Endothelial cell (in vitro differentiated cells): ENCODE data around the gene DIS3L2. TPM values are rescaled to one million over a fixed set of nuclear protein-coding genes. Genes with fewer than 3 reads are reported as not detected.

Source experiments
- DNase-seq: peaks from one replicate; pipeline ENCODE4 v3.0.0; 2021; ENCODE audit warnings: low spot score
- H3K27ac Mint-ChIP-seq: one replicate; pipeline ENCODE4 v1.8.0; 2021; ENCODE audit warnings: mixed read lengths, inconsistent platforms; ENCODE audit not compliant: unreplicated experiment
- H3K27me3 Mint-ChIP-seq: one replicate; pipeline ENCODE4 v1.8.0; 2021; ENCODE audit warnings: mild to moderate bottlenecking, moderate library complexity, mixed read lengths, inconsistent platforms; ENCODE audit not compliant: unreplicated experiment
- H3K36me3 Mint-ChIP-seq: one replicate; pipeline ENCODE4 v1.8.0; 2021; ENCODE audit warnings: mild to moderate bottlenecking, low read depth, mixed read lengths, inconsistent platforms; ENCODE audit not compliant: unreplicated experiment
- H3K4me1 Mint-ChIP-seq: one replicate; pipeline ENCODE4 v1.8.0; 2021; ENCODE audit warnings: mild to moderate bottlenecking, mixed read lengths, inconsistent platforms; ENCODE audit not compliant: unreplicated experiment
- H3K4me3 Mint-ChIP-seq: one replicate; pipeline ENCODE4 v1.8.0; 2021; ENCODE audit warnings: mild to moderate bottlenecking, mixed read lengths, inconsistent platforms; ENCODE audit not compliant: unreplicated experiment
- H3K9me3 Mint-ChIP-seq: one replicate; pipeline ENCODE4 v1.8.0; 2021; ENCODE audit warnings: mixed read lengths, inconsistent platforms; ENCODE audit not compliant: unreplicated experiment
- CTCF ChIP-seq: fragments of 200-600 bp; sonication (generic); IDR thresholded peaks from one replicate; pipeline ENCODE4 v1.5.0; 2021; ENCODE audit warnings: antibody characterized with exemption; ENCODE audit not compliant: unreplicated experiment
- total RNA-seq: library from RNA; stranded (reverse); fragmentation: NEBNext Ultra II Directional; extraction: Animal tissue kit (Norgen Biotek cat#: 25700); gene quantifications from one replicate; pipeline ENCODE4 v1.2.1, GENCODE V29; 2021; ENCODE audit not compliant: unreplicated experiment

DIS3L2 gene
- total RNA-seq, 1 donor from 2014 or later, result 42.1 TPM

GRCh38 chr2:232058063-232058877 lies 96.8 kb downstream of the DIS3L2 start:
- TF ChIP-seq CTCF, result no peak
- Mint-ChIP-seq H3K9me3 (no peaks in the 10 kb centered on the region), H3K4me3 (no peak overlapping the region)

GRCh38 chr2:232058931-232059330 lies 97.4 kb downstream of the DIS3L2 start:
- peaks cover 2% of the 10 kb centered on the region for H3K27me3 Mint-ChIP-seq
- H3K9me3 Mint-ChIP-seq, result no peaks in the 10 kb centered on the region
- no peaks in the 10 kb centered on the region for H3K36me3 Mint-ChIP-seq
- DNase-seq, result no peak
- H3K27ac Mint-ChIP-seq, result no peak overlapping the region
- peaks cover 22% of the 10 kb centered on the region for H3K4me1 Mint-ChIP-seq
- H3K4me3 Mint-ChIP-seq, result no peak overlapping the region
- TF ChIP-seq CTCF, result no peak

More at GRCh38 chr2:232058063-232058877, 96.8 kb downstream of the DIS3L2 start:
- H3K36me3 Mint-ChIP-seq, result no peaks in the 10 kb centered on the region
- peaks cover 2% of the 10 kb centered on the region for H3K27me3 Mint-ChIP-seq
- H3K4me1 Mint-ChIP-seq, result peaks cover 19% of the 10 kb centered on the region
- no peak for DNase-seq
- H3K27ac Mint-ChIP-seq, result no peak overlapping the region

- TF ChIP-seq CTCF, result no peak
- H3K36me3 Mint-ChIP-seq, result no peaks in the 10 kb centered on the region
- H3K27ac Mint-ChIP-seq, result no peak overlapping the region
- H3K4me1 Mint-ChIP-seq, result peaks cover 22% of the 10 kb centered on the region
- H3K27me3 Mint-ChIP-seq, result no peaks in the 10 kb centered on the region
- no peak for DNase-seq
- no peaks in the 10 kb centered on the region for H3K9me3 Mint-ChIP-seq
- H3K4me3 Mint-ChIP-seq, result no peak overlapping the region
These were observed 99.8 kb downstream of the DIS3L2 start for GRCh38 chr2:232061265-232061664.

- Mint-ChIP-seq H3K27ac (peak overlapping the region; percentile 44), H3K4me3 (no peak overlapping the region), H3K9me3 (no peaks in the 10 kb centered on the region), H3K4me1 (peaks cover 50% of the 10 kb centered on the region), H3K27me3 (no peaks in the 10 kb centered on the region), H3K36me3 (no peaks in the 10 kb centered on the region)
- no peak for DNase-seq
- TF ChIP-seq CTCF, result no peak
These were observed 111.5 kb downstream of the DIS3L2 start for GRCh38 chr2:232073026-232073425.

GRCh38 chr2:232073699-232074098 lies 112.2 kb downstream of the DIS3L2 start:
- H3K4me1 Mint-ChIP-seq, result peaks cover 50% of the 10 kb centered on the region
- no peaks in the 10 kb centered on the region for H3K9me3 Mint-ChIP-seq
- no peaks in the 10 kb centered on the region for H3K36me3 Mint-ChIP-seq
- no peak overlapping the region for H3K27ac Mint-ChIP-seq
- no peak for TF ChIP-seq CTCF
- no peak overlapping the region for H3K4me3 Mint-ChIP-seq
- H3K27me3 Mint-ChIP-seq, result no peaks in the 10 kb centered on the region
- no peak for DNase-seq
